Astrocyte of the hippocampus (primary cell): ENCODE data around the gene EHBP1.
"Not testable (repeated sequence)": the region's sequence is repeated elsewhere in the genome, so short reads cannot be mapped to it uniquely, and the experiment has no call there.

ENCODE experiments used
- DNase-seq: peaks from one replicate; pipeline ENCODE4 v3.0.0; 2011; ENCODE audit warnings: low read depth, low spot score

EHBP1 gene

GRCh38 chr2:62736899-62737559 lies 31.5 kb downstream of the EHBP1 start:
- DNase-seq: peak; percentile 36

GRCh38 chr2:62738981-62739936 lies 33.7 kb downstream of the EHBP1 start:
- DNase-seq: no peak

GRCh38 chr2:62740221-62740620 lies 34.7 kb downstream of the EHBP1 start:
- no peak for DNase-seq

- no peak for DNase-seq
These were observed 35.6 kb downstream of the EHBP1 start for GRCh38 chr2:62741127-62741526.

GRCh38 chr2:62741954-62742722 lies 36.6 kb downstream of the EHBP1 start:
- DNase-seq: peak; percentile 70

- DNase-seq: no peak
These were observed 38.0 kb downstream of the EHBP1 start for GRCh38 chr2:62743506-62743905.

GRCh38 chr2:62744603-62745002 lies 39.1 kb downstream of the EHBP1 start:
- no peak for DNase-seq

GRCh38 chr2:62745891-62746481 lies 40.5 kb downstream of the EHBP1 start:
- no peak for DNase-seq

- no peak for DNase-seq
These were observed 41.7 kb downstream of the EHBP1 start for GRCh38 chr2:62747169-62747568.

- DNase-seq: no peak
These were observed 42.4 kb downstream of the EHBP1 start for GRCh38 chr2:62747876-62748275.

- not testable (repeated sequence) for DNase-seq
These were observed 43.6 kb downstream of the EHBP1 start for GRCh38 chr2:62749111-62749510.

- no peak for DNase-seq
These were observed 51.5 kb downstream of the EHBP1 start for GRCh38 chr2:62757029-62757428.

- DNase-seq: no peak
These were observed 54.5 kb downstream of the EHBP1 start for GRCh38 chr2:62760026-62760425.

GRCh38 chr2:62760555-62760954 lies 55.0 kb downstream of the EHBP1 start:
- peak; percentile 59 for DNase-seq

- DNase-seq: peak; percentile 25
These were observed 60.3 kb downstream of the EHBP1 start for GRCh38 chr2:62765619-62766376.

GRCh38 chr2:62768615-62769014 lies 63.1 kb downstream of the EHBP1 start:
- no peak for DNase-seq

- no peak for DNase-seq
These were observed 65.1 kb downstream of the EHBP1 start for GRCh38 chr2:62770629-62771028.

GRCh38 chr2:62774555-62775366 lies 69.2 kb downstream of the EHBP1 start:
- peak; percentile 63 for DNase-seq

- no peak for DNase-seq
These were observed 69.8 kb downstream of the EHBP1 start for GRCh38 chr2:62775367-62775668.

- peak; percentile 19 for DNase-seq
These were observed 78.2 kb downstream of the EHBP1 start for GRCh38 chr2:62783679-62784078.
